ENCODE measurements around the gene PPP1R10. TPM values are rescaled to one million over a fixed set of nuclear protein-coding genes. Genes with fewer than 3 reads are reported as not detected.

PPP1R10 gene
- total RNA-seq, 3 donors from 2014 or later, result 68.5 to 80.3 (median 79.2) TPM

DNA sequence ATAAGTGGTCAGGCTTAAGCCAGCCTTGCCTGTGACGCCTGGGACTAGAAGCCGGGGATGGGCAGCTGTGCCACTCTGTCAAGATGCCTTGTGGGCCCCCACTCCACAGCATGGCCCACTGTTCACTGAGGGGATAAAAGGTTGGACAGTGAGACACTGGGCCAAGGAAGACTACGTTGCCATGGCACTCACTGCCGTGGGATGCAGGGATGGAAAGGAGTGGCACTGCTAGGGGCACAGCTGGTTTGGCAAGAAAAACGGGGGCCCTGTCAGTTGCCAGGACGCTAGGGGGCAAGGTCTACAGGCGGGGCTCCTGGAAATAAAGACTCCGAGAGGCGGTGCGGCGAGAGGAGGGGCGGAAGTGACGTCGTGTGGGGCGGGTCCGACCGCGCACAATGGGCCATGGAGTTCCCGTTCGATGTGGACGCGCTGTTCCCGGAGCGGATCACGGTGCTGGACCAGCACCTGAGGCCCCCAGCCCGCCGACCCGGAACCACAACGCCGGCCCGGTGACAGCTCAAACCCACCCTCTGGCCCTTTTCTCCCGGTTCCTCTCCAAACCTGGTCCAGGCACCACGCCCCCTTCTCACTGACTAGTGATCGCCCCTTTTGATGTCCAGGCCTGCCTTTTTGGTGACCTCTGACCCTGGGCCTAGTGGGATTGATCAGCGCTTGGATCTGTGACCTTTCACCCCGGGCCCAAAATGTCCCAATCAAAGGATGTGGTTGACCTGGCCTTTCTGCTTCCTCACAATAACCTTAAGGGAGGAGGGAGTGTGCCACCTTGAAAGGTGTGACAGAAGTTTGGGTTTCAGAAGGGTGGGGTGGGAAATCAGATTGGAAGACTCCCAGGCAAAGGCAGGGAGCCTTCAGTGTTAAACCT is 9.7 kb upstream of the PPP1R10 start, which contains the start of gene ATAT1:
Gene ATAT1 (plus strand): TSS at position 391 of the 883 bp plus-strand sequence.
- peak; percentile 100 for ATAC-seq
- no peaks in the 10 kb centered on the region for H3K9me3 ChIP-seq
- H3K36me3 ChIP-seq (ENCODE audit: low read depth), result peaks cover 15% of the 10 kb centered on the region
- TF ChIP-seq, protein P1, sequence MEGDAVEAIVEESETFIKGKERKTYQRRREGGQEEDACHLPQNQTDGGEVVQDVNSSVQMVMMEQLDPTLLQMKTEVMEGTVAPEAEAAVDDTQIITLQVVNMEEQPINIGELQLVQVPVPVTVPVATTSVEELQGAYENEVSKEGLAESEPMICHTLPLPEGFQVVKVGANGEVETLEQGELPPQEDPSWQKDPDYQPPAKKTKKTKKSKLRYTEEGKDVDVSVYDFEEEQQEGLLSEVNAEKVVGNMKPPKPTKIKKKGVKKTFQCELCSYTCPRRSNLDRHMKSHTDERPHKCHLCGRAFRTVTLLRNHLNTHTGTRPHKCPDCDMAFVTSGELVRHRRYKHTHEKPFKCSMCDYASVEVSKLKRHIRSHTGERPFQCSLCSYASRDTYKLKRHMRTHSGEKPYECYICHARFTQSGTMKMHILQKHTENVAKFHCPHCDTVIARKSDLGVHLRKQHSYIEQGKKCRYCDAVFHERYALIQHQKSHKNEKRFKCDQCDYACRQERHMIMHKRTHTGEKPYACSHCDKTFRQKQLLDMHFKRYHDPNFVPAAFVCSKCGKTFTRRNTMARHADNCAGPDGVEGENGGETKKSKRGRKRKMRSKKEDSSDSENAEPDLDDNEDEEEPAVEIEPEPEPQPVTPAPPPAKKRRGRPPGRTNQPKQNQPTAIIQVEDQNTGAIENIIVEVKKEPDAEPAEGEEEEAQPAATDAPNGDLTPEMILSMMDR (IDR thresholded peaks at IDR 0.05), result peak; percentile 15
- peaks cover 5% of the 10 kb centered on the region for H3K4me1 ChIP-seq (ENCODE audit: low read depth)
- intact Hi-C loops (cut with DNase I, micrococcal nuclease), result no loop called here
- H3K4me3 ChIP-seq, result peak within 1 kb of the TSS; percentile 27
- DNase-seq, result peak; percentile 95 to 97 (median 96)

DNA sequence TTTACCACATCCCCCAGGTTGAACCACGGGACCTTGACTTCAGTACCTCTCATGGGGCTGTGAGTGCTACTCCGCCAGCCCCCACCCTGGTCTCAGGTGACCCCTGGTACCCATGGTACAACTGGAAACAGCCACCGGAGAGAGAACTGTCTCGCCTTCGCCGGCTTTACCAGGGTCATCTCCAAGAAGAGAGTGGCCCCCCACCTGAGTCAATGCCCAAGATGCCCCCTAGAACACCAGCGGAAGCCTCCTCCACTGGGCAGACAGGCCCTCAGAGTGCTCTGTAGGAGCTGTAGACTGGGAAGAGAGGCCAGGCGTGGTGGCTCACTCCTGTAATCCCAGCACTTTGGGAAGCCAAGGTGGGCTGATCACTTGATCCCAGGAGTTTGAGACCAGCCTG is 8.5 kb upstream of the PPP1R10 start:
- TF ChIP-seq, protein P1 (IDR thresholded peaks at IDR 0.05), result no peak
- Histone ChIP-seq H3K36me3 (ENCODE audit: low read depth) (peaks cover 18% of the 10 kb centered on the region), H3K4me1 (ENCODE audit: low read depth) (peaks cover 5% of the 10 kb centered on the region), H3K9me3 (no peaks in the 10 kb centered on the region), H3K4me3 (no peak overlapping the region)
- DNase-seq (no peak), ATAC-seq (no peak)
- intact Hi-C loops (cut with DNase I, micrococcal nuclease), result no loop called here

DNA sequence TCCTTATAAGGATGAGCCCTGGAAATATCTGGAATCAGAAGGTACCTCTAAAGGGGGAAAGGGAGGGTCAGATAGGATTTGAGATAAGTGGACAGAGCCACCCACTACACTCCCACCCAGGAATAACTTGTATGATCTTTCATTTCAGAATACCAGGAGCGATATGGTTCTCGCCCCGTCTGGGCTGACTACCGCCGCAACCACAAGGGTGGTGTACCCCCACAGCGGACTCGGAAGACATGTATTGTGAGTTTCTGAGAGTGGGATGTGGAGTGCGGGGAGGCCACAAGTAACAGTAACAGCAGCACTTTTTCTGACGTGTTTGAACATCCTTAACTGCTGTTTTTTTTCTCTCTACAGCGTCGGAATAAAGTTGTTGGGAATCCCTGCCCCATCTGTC is 2.5 kb upstream of the PPP1R10 start:
- Histone ChIP-seq H3K9me3 (no peaks in the 10 kb centered on the region), H3K36me3 (ENCODE audit: low read depth) (peaks cover 12% of the 10 kb centered on the region), H3K4me1 (ENCODE audit: low read depth) (peaks cover 8% of the 10 kb centered on the region), H3K4me3 (no peak overlapping the region)
- TF ChIP-seq, protein P1 (IDR thresholded peaks at IDR 0.05), result no peak
- no peak for ATAC-seq
- intact Hi-C loops (cut with DNase I, micrococcal nuclease), result no loop called here
- no peak for DNase-seq

DNA sequence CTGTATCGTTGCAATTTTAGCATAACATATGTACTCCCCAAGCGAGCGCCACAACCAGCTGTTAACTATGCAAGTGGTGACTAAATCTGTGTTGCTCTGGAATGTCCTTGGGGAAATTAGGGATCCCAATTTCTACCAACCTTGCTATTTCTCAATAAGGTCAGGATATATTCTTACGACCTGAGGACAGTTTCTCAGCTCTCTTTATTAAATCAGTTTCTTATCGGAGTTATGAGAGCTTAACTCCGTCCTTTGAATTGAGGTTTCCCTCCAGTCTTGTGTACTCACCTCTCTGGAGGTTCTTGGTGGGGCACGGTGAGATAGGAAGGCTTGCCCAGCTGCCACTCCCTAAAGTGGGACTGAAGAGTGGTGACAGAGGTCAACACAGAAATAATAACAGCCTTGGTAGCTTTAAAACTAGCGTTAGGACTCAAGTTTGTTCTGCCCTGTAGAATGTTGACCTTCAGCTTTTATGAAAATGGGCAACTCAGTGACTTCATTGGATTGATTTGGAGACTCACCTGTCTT is 1.3 kb upstream of the PPP1R10 start:
- H3K4me3 ChIP-seq, result peak overlapping the region; percentile 12
- no peaks in the 10 kb centered on the region for H3K9me3 ChIP-seq
- ATAC-seq (peak; percentile 25), DNase-seq (peak in 2 of 3 donors; percentile 50 to 62)
- peaks cover 8% of the 10 kb centered on the region for H3K36me3 ChIP-seq (ENCODE audit: low read depth)
- TF ChIP-seq, protein P1 (IDR thresholded peaks at IDR 0.05), result no peak
- H3K4me1 ChIP-seq (ENCODE audit: low read depth), result peaks cover 20% of the 10 kb centered on the region
- intact Hi-C loops (cut with DNase I, micrococcal nuclease), result no loop called here

DNA sequence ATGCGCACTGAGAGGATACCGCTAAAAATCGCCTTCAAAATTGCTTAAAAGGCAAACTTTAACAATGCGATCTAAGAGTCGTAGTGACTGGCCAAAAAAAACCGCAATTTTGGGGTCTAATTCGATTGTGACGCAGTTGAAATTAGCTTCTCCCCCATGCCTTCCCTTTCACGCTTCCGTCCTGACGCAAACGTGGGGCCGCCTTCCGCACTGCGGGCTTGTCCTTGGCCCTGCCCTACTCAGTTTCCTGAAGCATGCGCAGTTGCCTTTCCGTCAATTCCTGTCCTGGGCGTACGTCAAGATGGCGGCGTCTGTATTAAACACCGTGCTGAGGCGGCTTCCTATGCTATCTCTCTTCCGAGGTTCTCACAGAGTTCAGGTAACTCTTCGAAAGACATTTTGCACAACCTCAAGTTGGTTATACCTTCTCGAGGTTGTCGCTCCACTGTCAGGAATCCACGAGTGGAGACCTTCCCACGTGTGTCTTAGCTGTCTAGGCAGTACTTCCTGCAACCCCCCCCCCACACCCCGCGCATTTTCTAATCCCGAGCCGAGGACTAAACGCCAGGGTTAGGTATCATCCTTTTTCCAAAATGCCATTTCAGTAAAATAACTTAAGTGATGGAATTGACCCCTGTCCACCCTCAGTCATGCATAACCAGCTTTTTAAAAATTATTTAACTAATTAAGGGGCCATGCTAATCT is 674 bp upstream of the PPP1R10 start, which contains the start of gene MRPS18B:
Gene MRPS18B (plus strand): TSS at position 276 of the 705 bp plus-strand sequence. CDS start 26 bp downstream, at position 302.
- Histone ChIP-seq H3K4me3 (peak within 1 kb of the TSS; percentile 73), H3K36me3 (ENCODE audit: low read depth) (peaks cover 8% of the 10 kb centered on the region), H3K4me1 (ENCODE audit: low read depth) (peaks cover 22% of the 10 kb centered on the region), H3K9me3 (no peaks in the 10 kb centered on the region)
- ATAC-seq (peak; percentile 85), DNase-seq (peak; percentile 95 to 99 (median 97))
- TF ChIP-seq, protein P1 (IDR thresholded peaks at IDR 0.05), result no peak
- intact Hi-C loops (cut with DNase I, micrococcal nuclease), result no loop called here
